Astrocyte of the cerebellum (primary cell): Measurements from ENCODE around the gene XPO5.

Source experiments
- DNase-seq: peaks from one replicate; pipeline ENCODE4 v3.0.0-alpha.2; 2011; ENCODE audit warnings: low read depth
- H3K4me3 ChIP-seq: 2 replicates; pipeline ENCODE4 v1.5.1; 2011; ENCODE audit warnings: mild to moderate bottlenecking, low read depth, low read length, moderate library complexity
- CTCF ChIP-seq: IDR thresholded peaks from 2 replicates; pipeline ENCODE4 v1.5.1; 2012; ENCODE audit warnings: low read length, low read depth, moderate library complexity, mild to moderate bottlenecking; ENCODE audit errors: missing control alignments
- in situ Hi-C: cut with HindIII; loops from 2 replicates; pipeline ENCODE4 v1.10.0; 2017; ENCODE audit warnings: low sequenced_read_pairs

The XPO5 gene

DNA sequence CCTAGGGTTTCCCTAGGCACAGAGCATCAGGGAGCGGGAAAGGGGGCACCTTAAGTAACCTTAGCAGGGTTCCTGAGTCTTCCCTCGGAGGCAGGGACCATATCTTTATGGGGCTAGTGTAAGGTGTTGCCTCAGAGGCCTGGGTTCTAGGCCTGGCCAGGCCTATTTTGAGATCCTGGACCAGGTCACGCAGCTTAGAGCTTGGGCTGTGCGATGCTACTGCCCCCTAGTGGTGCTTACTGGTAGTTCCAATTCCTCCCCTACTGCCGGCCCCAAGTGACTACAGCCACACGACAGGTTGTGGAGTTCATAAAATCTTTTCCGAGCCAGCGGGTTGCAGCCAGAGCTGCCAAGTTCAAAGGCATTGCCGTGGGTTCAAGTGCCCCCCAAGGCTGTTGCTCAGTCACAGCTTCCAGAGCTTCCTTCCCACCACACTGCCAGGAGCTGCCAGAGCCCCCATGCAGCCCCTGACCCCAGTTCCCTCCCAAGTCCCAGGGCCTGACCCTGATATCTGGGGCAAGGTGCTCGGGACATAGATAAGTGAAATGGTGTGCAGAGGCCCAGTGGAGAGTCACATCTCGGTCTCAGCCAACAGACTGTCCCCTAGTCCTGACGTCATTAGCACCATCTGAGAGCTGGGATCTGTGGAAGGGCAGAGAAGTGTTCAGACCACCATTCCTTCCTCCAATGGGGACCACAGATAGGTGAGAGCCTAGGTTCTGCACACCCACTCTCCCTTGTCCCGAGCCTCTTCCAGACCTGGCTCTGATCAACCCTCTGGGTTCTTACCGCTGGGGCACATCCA is 69.0 kb downstream of the XPO5 start:
- TF ChIP-seq CTCF, result peak; percentile 97
- peak; percentile 63 for DNase-seq
- in situ Hi-C loops, result loop anchor here (10.0 kb wide), 1 partner anchor 182 kb away; no protein-coding TSS in a partner anchor
- H3K4me3 ChIP-seq, result no peak overlapping the region

GRCh38 chr6:43506171-43506570 is 69.7 kb downstream of the XPO5 start:
- in situ Hi-C loops, result loop anchor here (10.0 kb wide), 1 partner anchor 181 kb away; no protein-coding TSS in a partner anchor
- no peak overlapping the region for H3K4me3 ChIP-seq
- TF ChIP-seq CTCF, result no peak
- no peak for DNase-seq

DNA sequence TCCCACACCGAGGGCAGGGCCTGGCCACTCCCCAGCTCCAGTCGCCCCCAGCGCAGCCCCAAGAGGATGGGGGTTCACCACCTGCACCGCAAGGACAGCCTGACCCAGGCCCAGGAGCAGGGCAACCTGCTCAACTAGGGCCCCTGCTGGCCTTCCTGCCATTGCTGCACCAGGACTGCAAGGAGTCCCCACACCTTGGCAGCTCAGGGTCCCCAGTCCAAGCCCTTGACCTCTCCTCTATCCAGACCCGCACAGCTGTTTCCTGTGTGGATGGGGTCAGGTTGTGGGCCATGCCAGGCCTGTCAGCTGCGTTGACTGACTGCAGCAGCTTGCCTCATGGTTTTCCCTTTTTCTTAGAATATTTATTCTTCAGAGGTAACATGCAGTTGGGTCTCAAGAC is 70.1 kb downstream of the XPO5 start:
- in situ Hi-C loops, result loop anchor here (10.0 kb wide), 1 partner anchor 181 kb away; no protein-coding TSS in a partner anchor
- H3K4me3 ChIP-seq, result no peak overlapping the region
- no peak for TF ChIP-seq CTCF
- no peak for DNase-seq

GRCh38 chr6:43504756-43505593 is 70.9 kb downstream of the XPO5 start:
- TF ChIP-seq CTCF, result no peak
- DNase-seq, result no peak
- no peak overlapping the region for H3K4me3 ChIP-seq
- in situ Hi-C loops, result loop anchor here (5.0 to 10.0 kb wide), 2 partner anchors 43 to 180 kb away; no protein-coding TSS in a partner anchor

DNA sequence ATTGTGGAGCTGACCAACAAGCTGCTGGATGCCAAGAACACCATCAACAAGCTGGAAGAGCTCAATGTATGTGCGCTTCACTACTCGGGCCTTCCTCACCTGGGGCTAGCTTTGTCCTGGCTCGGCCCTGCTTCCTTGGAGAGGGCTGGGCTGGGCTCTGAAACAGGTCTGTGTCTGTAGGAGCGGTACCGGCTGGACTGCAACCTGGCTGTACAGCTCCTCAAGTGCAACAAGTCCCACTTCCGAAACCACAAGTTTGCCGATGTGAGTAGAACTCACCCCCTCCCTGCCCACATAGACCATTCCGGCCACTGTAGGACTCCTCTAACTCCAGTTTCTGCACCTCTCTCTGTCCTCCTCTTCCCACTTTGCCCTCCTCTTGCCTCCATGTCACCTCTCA is 72.4 kb downstream of the XPO5 start:
- DNase-seq, result no peak
- no peak for TF ChIP-seq CTCF
- in situ Hi-C loops, result loop anchor here (5.0 to 10.0 kb wide), 2 partner anchors 41 to 179 kb away; no protein-coding TSS in a partner anchor
- H3K4me3 ChIP-seq, result no peak overlapping the region

DNA sequence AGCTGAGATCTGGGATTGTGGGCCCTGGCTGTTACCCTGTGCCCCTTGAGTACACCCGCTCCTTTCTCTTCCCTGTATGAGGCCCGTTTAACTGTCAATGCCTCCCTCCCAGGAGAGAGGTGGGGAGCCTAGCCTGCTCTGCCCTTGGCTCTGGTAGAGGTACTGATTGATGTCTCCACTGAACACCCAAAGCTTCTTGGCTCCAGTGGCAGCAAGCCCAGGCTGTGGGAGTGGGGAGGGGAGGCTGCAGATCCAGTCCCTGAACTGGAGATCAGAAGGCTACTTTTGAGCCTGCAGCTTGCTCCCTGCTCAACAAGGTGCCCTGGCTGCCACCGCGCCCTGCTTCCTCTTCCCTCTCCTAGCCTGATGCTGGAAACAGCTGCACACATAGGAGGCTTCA is 73.2 kb downstream of the XPO5 start:
- in situ Hi-C loops, result loop anchor here (5.0 to 10.0 kb wide), 2 partner anchors 40 to 178 kb away; no protein-coding TSS in a partner anchor
- TF ChIP-seq CTCF, result no peak
- DNase-seq, result no peak
- no peak overlapping the region for H3K4me3 ChIP-seq
